Caco-2 (cell line): ENCODE results near the gene ZNF862. TPM values are rescaled to one million over a fixed set of nuclear protein-coding genes. Genes with fewer than 3 reads are reported as not detected.

Experiments used
- BruUV-seq: library from RNA; stranded (reverse); fragments of 400-500 nt; replicated peaks from 2 replicates; lab custom pipeline; 2021; lab: Mats Ljungman, UMichigan
- CTCF ChIA-PET: fragments of 300-600 bp; sonication (Branson Sonifier 250); formaldehyde crosslinking; loops from one replicate; lab custom pipeline; 2022; ENCODE audit warnings: antibody characterized with exemption; lab: Charles Lee
- POLR2A ChIA-PET: fragments of 300-600 bp; sonication (Branson Sonifier 250); formaldehyde crosslinking; loops from one replicate; lab custom pipeline; 2022; ENCODE audit warnings: antibody characterized with exemption; lab: Charles Lee
- DNase-seq, 2 experiments: peaks; one replicate each; pipeline versions ENCODE4 v3.0.0 to v3.0.0-alpha.2; 2020 to 2022
- H3K27me3 ChIP-seq: replicated peaks from 2 replicates; pipeline ENCODE4 v1.6.0; 2011; ENCODE audit warnings: low read length; ENCODE audit not compliant: control insufficient read depth, insufficient read depth
- H3K36me3 ChIP-seq: 2 replicates; pipeline ENCODE4 v1.5.1; 2011; ENCODE audit warnings: low read length; ENCODE audit not compliant: control insufficient read depth, insufficient read depth
- H3K4me1 ChIP-seq: fragments of 250-450 bp; sonication (Bioruptor Pico); 2 replicates; pipeline ENCODE4 v1.5.1; 2020; ENCODE audit warnings: mild to moderate bottlenecking
- H3K4me3 ChIP-seq: 2 replicates; pipeline ENCODE4 v1.5.1; 2011; ENCODE audit warnings: low read depth, mild to moderate bottlenecking, control low read depth, low read length
- H3K9me3 ChIP-seq: fragments of 250-450 bp; sonication (Bioruptor Pico); 2 replicates; pipeline ENCODE4 v1.5.1; 2020; ENCODE audit warnings: mild to moderate bottlenecking, moderate library complexity
- H3K27ac Mint-ChIP-seq: one replicate; pipeline ENCODE4 v1.8.0; 2022; ENCODE audit warnings: mixed read lengths; ENCODE audit not compliant: unreplicated experiment
- H3K27me3 Mint-ChIP-seq: one replicate; pipeline ENCODE4 v1.8.0; 2022; ENCODE audit warnings: mixed read lengths; ENCODE audit not compliant: insufficient read depth, unreplicated experiment
- H3K36me3 Mint-ChIP-seq: one replicate; pipeline ENCODE4 v1.8.0; 2022; ENCODE audit warnings: mild to moderate bottlenecking, mixed read lengths; ENCODE audit not compliant: insufficient read depth, unreplicated experiment
- H3K4me1 Mint-ChIP-seq: one replicate; pipeline ENCODE4 v1.8.0; 2022; ENCODE audit warnings: low read depth, mixed read lengths; ENCODE audit not compliant: unreplicated experiment
- H3K4me3 Mint-ChIP-seq: one replicate; pipeline ENCODE4 v1.8.0; 2022; ENCODE audit warnings: mild to moderate bottlenecking, moderate library complexity, mixed read lengths; ENCODE audit not compliant: unreplicated experiment
- H3K9me3 Mint-ChIP-seq: one replicate; pipeline ENCODE4 v1.8.0; 2022; ENCODE audit warnings: mixed read lengths; ENCODE audit not compliant: unreplicated experiment
- CTCF ChIP-seq, 2 experiments: fragments of 200-600 bp in 1 of 2; IDR thresholded peaks; 1 replicate in 1 of 2; 2 replicates in 1 of 2; pipeline versions ENCODE4 v1.5.1 to v1.8.0; 2011 to 2022; ENCODE audit warnings: antibody characterized with exemption in 1 of 2, control low read depth in 1 of 2, inconsistent platforms in 1 of 2, low read depth in 1 of 2, low read length in 1 of 2, mild to moderate bottlenecking in 1 of 2, moderate library complexity in 1 of 2; ENCODE audit not compliant: insufficient read depth in 1 of 2, severe bottlenecking in 1 of 2, unreplicated experiment in 1 of 2
- intact Hi-C: fragments of 100-400 bp; cut with micrococcal nuclease; formaldehyde crosslinking; loops from one replicate; pipeline ENCODE4 v1.10.0; 2022; ENCODE audit not compliant: unreplicated experiment
- total RNA-seq: library from RNA; stranded (reverse); gene quantifications from 2 replicates; pipeline ENCODE4 v1.2.3, GENCODE V29; 2022

ZNF862 gene
- total RNA-seq, 1 experiment from 2014 or later: 3.5 TPM

GRCh38 chr7:149816267-149816751 lies 21.9 kb upstream of the ZNF862 start:
- H3K27me3 ChIP-seq: no peaks in the 10 kb centered on the region
- CTCF ChIA-PET: no interaction called here

GRCh38 chr7:149816794-149817193 lies 21.4 kb upstream of the ZNF862 start:
- no peaks in the 10 kb centered on the region for H3K27me3 ChIP-seq
- TF ChIP-seq CTCF (IDR thresholded peaks at IDR 0.05; ENCODE audit: insufficient read depth in 1 of 2, low read depth in 1 of 2, low read length in 1 of 2, severe bottlenecking in 1 of 2, unreplicated experiment in 1 of 2): no peak
- BruUV-seq: no TSS peak
- no peaks in the 10 kb centered on the region for H3K9me3 ChIP-seq
- intact Hi-C loops: no loop called here
- peaks cover 9% of the 10 kb centered on the region for H3K4me1 ChIP-seq
- POLR2A ChIA-PET: no interaction called here
- Mint-ChIP-seq H3K9me3 (no peaks in the 10 kb centered on the region), H3K36me3 (no peaks in the 10 kb centered on the region), H3K27me3 (no peaks in the 10 kb centered on the region), H3K4me3 (no peak overlapping the region), H3K4me1 (peaks cover 5% of the 10 kb centered on the region), H3K27ac (no peak overlapping the region)
- no peaks in the 10 kb centered on the region for H3K36me3 ChIP-seq
- CTCF ChIA-PET: no interaction called here
- no peak overlapping the region for H3K4me3 ChIP-seq
- DNase-seq: no peak

More at GRCh38 chr7:149816267-149816751, 21.9 kb upstream of the ZNF862 start:
- DNase-seq: no peak
- Mint-ChIP-seq H3K27ac (no peak overlapping the region), H3K4me1 (peaks cover under 1% of the 10 kb centered on the region), H3K36me3 (no peaks in the 10 kb centered on the region), H3K27me3 (no peaks in the 10 kb centered on the region), H3K4me3 (no peak overlapping the region), H3K9me3 (no peaks in the 10 kb centered on the region)
- Histone ChIP-seq H3K9me3 (no peaks in the 10 kb centered on the region), H3K4me1 (peaks cover 5% of the 10 kb centered on the region), H3K36me3 (no peaks in the 10 kb centered on the region), H3K4me3 (no peak overlapping the region)
- intact Hi-C loops: no loop called here
- no TSS peak for BruUV-seq
- POLR2A ChIA-PET: no interaction called here
- no peak for TF ChIP-seq CTCF (IDR thresholded peaks at IDR 0.05; ENCODE audit: insufficient read depth in 1 of 2, low read depth in 1 of 2, low read length in 1 of 2, severe bottlenecking in 1 of 2, unreplicated experiment in 1 of 2)

DNA sequence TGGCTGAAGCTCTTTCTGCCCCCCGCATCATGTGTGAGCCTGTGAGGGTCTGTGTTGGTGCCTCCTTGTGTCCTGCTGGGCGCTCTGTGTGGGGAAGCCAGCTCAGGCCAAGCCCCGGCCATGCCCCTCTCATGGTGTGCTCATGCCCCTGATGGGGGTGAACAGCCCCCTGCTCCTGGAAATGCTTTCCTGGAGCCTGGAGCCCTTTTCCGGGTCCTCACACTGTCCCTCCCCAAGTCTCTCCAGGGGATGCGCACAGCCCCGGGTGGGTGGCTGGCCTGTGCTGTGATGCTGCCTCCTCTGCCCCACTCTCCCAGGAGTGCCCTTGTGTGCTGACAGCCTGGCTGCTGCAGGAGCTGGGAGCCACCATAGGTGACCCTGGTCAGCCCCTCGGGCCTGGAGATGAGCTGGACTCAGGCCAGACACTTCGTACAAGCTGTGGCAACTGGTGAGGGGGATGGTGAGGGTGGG lies 20.8 kb upstream of the ZNF862 start:
- peaks cover 9% of the 10 kb centered on the region for H3K4me1 Mint-ChIP-seq

More for the DNA sequence above, 20.8 kb upstream of the ZNF862 start:
- CTCF ChIA-PET: interaction anchor here (0.6 kb wide), 1 partner anchor 155 kb away, joined by 6 read pairs; no protein-coding TSS in a partner anchor
- no peak for TF ChIP-seq CTCF (IDR thresholded peaks at IDR 0.05; ENCODE audit: insufficient read depth in 1 of 2, low read depth in 1 of 2, low read length in 1 of 2, severe bottlenecking in 1 of 2, unreplicated experiment in 1 of 2)
- no peaks in the 10 kb centered on the region for H3K9me3 ChIP-seq
- H3K27me3 ChIP-seq: no peaks in the 10 kb centered on the region
- no peak for DNase-seq
- Mint-ChIP-seq H3K27ac (no peak overlapping the region), H3K27me3 (no peaks in the 10 kb centered on the region), H3K4me3 (no peak overlapping the region), H3K36me3 (no peaks in the 10 kb centered on the region), H3K9me3 (no peaks in the 10 kb centered on the region)
- intact Hi-C loops: no loop called here
- H3K4me3 ChIP-seq: no peak overlapping the region
- POLR2A ChIA-PET: no interaction called here
- no peaks in the 10 kb centered on the region for H3K36me3 ChIP-seq
- peaks cover 15% of the 10 kb centered on the region for H3K4me1 ChIP-seq
- BruUV-seq: no TSS peak
